ENCODE data around the gene RAB11A.

- TF ChIP-seq, protein P1, sequence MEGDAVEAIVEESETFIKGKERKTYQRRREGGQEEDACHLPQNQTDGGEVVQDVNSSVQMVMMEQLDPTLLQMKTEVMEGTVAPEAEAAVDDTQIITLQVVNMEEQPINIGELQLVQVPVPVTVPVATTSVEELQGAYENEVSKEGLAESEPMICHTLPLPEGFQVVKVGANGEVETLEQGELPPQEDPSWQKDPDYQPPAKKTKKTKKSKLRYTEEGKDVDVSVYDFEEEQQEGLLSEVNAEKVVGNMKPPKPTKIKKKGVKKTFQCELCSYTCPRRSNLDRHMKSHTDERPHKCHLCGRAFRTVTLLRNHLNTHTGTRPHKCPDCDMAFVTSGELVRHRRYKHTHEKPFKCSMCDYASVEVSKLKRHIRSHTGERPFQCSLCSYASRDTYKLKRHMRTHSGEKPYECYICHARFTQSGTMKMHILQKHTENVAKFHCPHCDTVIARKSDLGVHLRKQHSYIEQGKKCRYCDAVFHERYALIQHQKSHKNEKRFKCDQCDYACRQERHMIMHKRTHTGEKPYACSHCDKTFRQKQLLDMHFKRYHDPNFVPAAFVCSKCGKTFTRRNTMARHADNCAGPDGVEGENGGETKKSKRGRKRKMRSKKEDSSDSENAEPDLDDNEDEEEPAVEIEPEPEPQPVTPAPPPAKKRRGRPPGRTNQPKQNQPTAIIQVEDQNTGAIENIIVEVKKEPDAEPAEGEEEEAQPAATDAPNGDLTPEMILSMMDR (IDR thresholded peaks at IDR 0.05), result no peak
- no peak for TF ChIP-seq EZH2 (IDR thresholded peaks at IDR 0.05; ENCODE audit: borderline replicate concordance, insufficient read depth, low read depth, low read length, poor library complexity, severe bottlenecking)
Measured at GRCh38 chr15:65939901-65940617, 70.8 kb downstream of the RAB11A start.
